DND-41 (cell line): Measurements from ENCODE around the gene UBE2V1.

ENCODE experiments used
- CTCF ChIP-seq: IDR thresholded peaks from 2 replicates; pipeline ENCODE4 v1.5.1; 2012; ENCODE audit warnings: borderline replicate concordance, low read length, moderate library complexity, mild to moderate bottlenecking; ENCODE audit not compliant: poor library complexity, severe bottlenecking; ENCODE audit errors: extremely low read depth
- EZH2 ChIP-seq: IDR thresholded peaks from 3 replicates; pipeline ENCODE4 v1.6.1; 2012; ENCODE audit warnings: borderline replicate concordance, low read depth, mild to moderate bottlenecking, moderate library complexity, low read length, inconsistent platforms; ENCODE audit not compliant: severe bottlenecking

- TF ChIP-seq CTCF = no peak
- no peak for TF ChIP-seq EZH2
Measured at GRCh38 chr20:50118203-50118602, 5.3 kb upstream of the UBE2V1 start.
